HG03378 (cell line): Measurements from ENCODE around the gene BMP15.

Source experiments
- ATAC-seq: cut with Tn5 transposase; IDR thresholded peaks from one replicate; pipeline ENCODE4 v1.9.1; 2021; ENCODE audit warnings: mild to moderate bottlenecking, moderate library complexity; ENCODE audit not compliant: unreplicated experiment

BMP15 gene

GRCh38 chrX:50910685-50911176, at the start of gene BMP15:
Gene BMP15, plus strand, starts transcription at chrX:50910735. Its CDS starts 49 bp downstream, at chrX:50910784.
- no peak for ATAC-seq

GRCh38 chrX:50863471-50863870, 47.1 kb upstream of the BMP15 start:
- no peak for ATAC-seq

- ATAC-seq = no peak
Measured at GRCh38 chrX:50865311-50865710, 45.2 kb upstream of the BMP15 start.

- no peak for ATAC-seq
Measured at GRCh38 chrX:50871922-50872453, 38.5 kb upstream of the BMP15 start.

- ATAC-seq = no peak
Measured at GRCh38 chrX:50874876-50875275, 35.7 kb upstream of the BMP15 start.

- ATAC-seq = no peak
Measured at GRCh38 chrX:50876551-50876950, 34.0 kb upstream of the BMP15 start.

- ATAC-seq = no peak
Measured at GRCh38 chrX:50877310-50877709, 33.2 kb upstream of the BMP15 start.

GRCh38 chrX:50881028-50881427, 29.5 kb upstream of the BMP15 start:
- ATAC-seq = no peak

GRCh38 chrX:50888884-50889283, 21.7 kb upstream of the BMP15 start:
- no peak for ATAC-seq

GRCh38 chrX:50889582-50889981, 21.0 kb upstream of the BMP15 start:
- ATAC-seq = no peak

- no peak for ATAC-seq
Measured at GRCh38 chrX:50893047-50893446, 17.5 kb upstream of the BMP15 start.

GRCh38 chrX:50893466-50893865, 17.1 kb upstream of the BMP15 start:
- ATAC-seq = no peak

- ATAC-seq = no peak
Measured at GRCh38 chrX:50905334-50905733, 5.2 kb upstream of the BMP15 start.

GRCh38 chrX:50913520-50913919, 3.0 kb downstream of the BMP15 start:
- no peak for ATAC-seq

GRCh38 chrX:50920132-50920531, 9.6 kb downstream of the BMP15 start:
- no peak for ATAC-seq

GRCh38 chrX:50927127-50927526, 16.6 kb downstream of the BMP15 start:
- no peak for ATAC-seq

- no peak for ATAC-seq
Measured at GRCh38 chrX:50941638-50942037, 31.1 kb downstream of the BMP15 start.

- ATAC-seq = no peak
Measured at GRCh38 chrX:50942471-50942870, 31.9 kb downstream of the BMP15 start.

GRCh38 chrX:50952406-50952805, 41.9 kb downstream of the BMP15 start:
- no peak for ATAC-seq

GRCh38 chrX:50953832-50954231, 43.3 kb downstream of the BMP15 start:
- ATAC-seq = no peak

- ATAC-seq = no peak
Measured at GRCh38 chrX:50962156-50962555, 51.6 kb downstream of the BMP15 start.

- no peak for ATAC-seq
Measured at GRCh38 chrX:50963842-50964241, 53.3 kb downstream of the BMP15 start.
